ENCODE data around the gene PRR11.
"Not testable (repeated sequence)": the region's sequence is repeated elsewhere in the genome, so short reads cannot be mapped to it uniquely, and the experiment has no call there.

The PRR11 gene

DNA sequence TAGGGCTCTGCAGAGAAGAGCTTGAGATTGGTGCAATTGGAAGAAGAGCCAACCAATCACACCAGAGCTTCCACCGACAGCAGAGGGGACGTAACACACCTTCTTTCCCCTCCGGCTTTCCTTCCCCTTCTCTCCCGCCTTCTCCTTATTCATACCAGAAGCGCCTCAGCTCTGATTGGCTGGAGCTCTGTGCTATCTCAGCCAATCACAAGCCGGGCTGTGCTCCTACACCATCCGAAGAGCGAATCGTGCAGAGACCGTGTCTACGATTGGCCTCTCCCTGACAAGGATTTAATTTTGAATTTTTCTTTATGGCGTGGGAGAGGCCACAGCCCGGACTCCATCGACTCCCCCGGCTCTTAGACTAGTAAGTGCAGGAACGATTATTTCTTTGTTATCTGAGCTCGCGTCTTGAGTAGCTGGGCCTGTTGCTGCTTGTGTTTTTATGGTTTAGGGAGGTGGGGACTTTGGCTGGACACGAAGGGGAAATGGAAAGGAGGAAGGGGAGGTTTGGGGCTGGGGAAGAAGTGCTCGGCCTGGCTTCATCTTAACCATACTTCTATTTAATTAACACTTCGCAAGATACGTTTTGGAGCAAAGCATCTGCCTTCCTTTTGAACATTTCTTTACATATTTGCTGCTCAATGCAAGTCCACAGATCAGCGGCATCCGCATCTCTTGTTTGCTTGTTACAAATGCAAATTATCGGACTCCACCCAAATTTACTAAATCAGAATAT, at the start of gene PRR11:
TSS of gene PRR11 (plus strand) at position 308 of the 739 bp plus-strand sequence. CDS start 14,007 bp downstream, outside the sequence.
- no peak for DNase-seq (ENCODE audit: low spot score)

DNA sequence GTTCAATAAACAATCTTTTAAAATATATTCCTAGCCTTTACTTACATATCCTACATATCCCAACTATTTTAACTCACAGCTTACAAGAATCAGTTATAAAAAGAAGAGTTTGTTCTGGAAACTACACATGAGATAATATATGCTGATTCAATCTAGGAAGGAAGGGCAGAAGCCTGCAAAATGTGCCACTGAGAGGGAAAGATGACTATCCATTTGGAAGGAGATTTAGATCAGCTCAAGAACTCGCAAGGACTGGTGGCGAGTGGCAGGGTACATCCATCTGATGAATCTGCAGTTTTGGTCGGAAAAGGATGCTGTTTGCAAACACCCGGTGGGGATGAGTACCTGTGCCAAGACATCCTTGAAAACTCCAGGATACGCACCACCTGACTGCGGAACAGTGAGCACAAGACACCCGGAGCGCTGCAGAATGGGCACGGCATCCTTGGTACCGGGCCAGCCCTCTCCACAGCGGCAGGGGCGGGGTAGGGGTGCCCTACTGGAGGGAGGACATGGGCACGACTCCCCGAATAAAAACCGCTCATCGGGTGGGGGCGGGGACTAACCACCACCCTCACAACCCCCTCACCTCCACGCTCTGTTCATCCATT, 49.6 kb upstream of the PRR11 start:
- peak; percentile 75 for DNase-seq (ENCODE audit: low spot score)

- peak; percentile 99 for DNase-seq (ENCODE audit: low spot score)
These were observed 48.9 kb upstream of the PRR11 start, which contains the start of gene TRIM37 for GRCh38 chr17:59106463-59107305. TSS of gene TRIM37 (minus strand) at chr17:59106880. CDS start at chr17:59106461, 419 bp downstream.

DNA sequence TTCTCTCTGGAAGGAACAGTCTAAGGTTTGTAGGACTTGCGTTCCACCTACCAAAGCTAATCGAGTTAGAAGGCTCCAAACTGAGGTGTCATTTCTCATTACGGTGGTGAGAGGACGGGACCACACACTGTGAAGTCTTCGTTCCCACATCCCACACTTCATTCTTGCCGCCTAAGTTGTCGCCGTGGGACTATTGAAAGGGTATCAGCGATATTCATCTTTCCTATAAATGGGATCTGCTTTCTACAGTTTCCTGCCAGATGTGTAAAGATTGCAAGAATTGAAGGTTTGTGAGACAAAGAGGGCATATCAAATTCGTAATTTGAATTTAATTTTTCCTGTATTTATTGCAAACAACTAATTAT, 48.3 kb upstream of the PRR11 start:
- no peak for DNase-seq (ENCODE audit: low spot score)

DNA sequence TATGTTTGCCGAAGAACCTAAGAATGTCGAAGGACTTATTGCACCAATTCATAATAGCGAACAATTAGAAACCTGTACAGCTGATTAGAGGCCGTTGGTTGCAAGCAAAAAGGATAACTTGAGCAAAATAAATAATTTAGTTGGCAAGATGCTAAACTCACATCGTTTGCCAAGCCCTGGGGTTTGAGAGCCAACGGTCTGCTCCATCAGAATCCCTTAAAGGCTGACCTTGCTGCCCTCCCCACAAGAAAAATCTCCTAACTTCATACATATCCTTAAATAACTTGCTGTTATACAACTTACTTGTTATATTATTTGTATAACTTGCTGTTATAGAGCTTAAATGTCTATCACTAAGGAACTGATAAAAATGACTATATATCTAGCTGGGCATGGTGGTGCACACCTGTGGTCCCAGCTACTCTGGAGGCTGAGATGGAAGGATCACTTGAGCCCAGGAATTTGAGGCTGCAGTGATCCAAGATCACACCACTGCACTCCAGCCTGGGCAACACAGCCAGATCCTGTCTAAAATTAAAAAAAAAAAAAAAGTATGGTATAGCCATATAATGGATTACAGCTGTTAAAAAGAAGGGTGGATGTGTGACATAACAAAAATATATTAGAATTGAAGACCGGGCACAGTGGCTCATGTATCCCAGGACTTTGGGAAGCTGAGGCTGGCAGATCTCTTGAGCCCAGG, 47.0 kb upstream of the PRR11 start:
- no peak for DNase-seq (ENCODE audit: low spot score)

DNA sequence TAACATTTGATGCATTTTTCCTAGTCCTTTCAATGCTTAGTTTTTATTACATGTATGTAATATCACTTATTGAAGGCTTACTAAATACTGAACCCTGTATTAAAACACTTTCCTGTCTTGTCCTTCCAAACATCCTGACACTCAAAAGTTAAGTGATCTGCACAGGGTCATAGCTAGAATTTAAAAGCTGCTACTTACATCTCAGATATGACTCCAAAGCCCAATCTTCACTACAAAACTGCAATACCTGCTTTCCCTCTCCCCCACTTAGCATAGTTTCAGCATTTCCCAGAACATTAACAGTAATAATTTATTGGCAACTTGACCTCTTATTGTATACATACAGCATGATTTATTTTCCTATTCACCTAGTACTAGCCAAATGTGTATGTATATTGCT, 44.6 kb upstream of the PRR11 start:
- DNase-seq (ENCODE audit: low spot score): no peak

DNA sequence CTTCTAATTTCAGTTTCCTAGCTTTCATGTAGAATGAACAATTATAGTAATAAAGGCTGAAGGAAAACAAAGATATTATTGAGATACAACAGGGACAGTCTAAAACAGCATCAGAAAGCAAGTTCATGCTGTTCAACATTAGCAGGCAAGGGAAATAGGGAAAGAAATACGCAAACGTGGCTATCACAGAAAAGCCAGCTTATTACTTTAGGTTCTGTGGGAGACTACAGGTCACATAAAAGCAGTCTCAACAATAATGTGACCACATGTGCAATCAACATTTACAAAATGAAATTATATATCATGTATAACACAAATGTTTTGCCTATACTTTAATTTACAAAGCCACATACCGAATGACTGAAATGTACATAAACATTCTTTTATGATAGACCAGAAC, 44.0 kb upstream of the PRR11 start:
- no peak for DNase-seq (ENCODE audit: low spot score)

GRCh38 chr17:59115474-59115873, 40.1 kb upstream of the PRR11 start:
- no peak for DNase-seq (ENCODE audit: low spot score)

GRCh38 chr17:59121901-59122480, 33.6 kb upstream of the PRR11 start:
- no peak for DNase-seq (ENCODE audit: low spot score)

- no peak for DNase-seq (ENCODE audit: low spot score)
These were observed 30.9 kb upstream of the PRR11 start for GRCh38 chr17:59124665-59125064.

DNA sequence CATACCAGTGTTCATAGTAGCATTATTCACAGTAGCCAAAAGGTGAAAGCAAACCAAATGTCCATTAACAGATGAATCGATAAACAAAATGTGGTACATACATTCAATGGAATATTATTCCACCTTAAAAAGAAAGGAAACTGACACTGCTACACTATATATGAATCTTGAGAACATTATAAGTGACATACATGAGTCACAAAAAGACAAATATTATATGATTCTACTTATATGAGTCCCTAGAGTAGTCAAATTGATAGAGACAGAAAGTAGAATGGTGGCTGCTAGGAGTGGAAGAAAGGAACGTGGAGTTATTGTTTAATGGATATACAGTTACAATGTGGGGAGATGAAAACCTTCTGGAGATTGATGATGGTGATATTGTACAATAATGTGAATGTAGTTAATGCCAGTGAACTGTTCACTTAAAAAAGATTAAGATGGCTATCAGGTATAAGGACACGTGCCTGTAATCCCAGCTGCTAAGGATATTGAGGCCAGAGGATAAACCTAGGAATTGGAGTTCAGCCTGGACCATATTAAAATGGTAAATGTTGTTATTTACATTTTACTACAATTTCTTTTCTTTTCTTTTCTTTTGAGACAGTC, 28.6 kb upstream of the PRR11 start:
- DNase-seq (ENCODE audit: low spot score): no peak

- no peak for DNase-seq (ENCODE audit: low spot score)
These were observed 25.7 kb upstream of the PRR11 start for GRCh38 chr17:59129814-59130213.

DNA sequence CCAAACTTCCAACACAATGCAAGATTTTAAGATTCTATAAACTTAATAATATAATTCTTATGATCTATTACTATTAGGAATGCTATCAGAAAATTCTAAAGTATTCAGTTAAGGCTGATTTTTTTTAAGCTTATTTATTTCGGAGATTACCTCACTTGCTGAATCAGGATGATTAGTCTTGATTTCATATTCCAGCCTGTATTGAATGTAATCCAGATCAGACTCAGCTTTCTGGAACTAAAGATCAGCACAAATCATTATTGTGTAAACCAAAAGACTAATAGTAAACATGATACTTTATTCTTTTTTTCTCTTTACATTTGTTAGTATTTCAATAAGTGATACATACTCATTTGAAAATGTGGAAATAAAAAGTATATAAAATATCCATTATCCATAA, 24.4 kb upstream of the PRR11 start:
- no peak for DNase-seq (ENCODE audit: low spot score)

- not testable (repeated sequence) for DNase-seq (ENCODE audit: low spot score)
These were observed 17.2 kb upstream of the PRR11 start for GRCh38 chr17:59138339-59138738.

DNA sequence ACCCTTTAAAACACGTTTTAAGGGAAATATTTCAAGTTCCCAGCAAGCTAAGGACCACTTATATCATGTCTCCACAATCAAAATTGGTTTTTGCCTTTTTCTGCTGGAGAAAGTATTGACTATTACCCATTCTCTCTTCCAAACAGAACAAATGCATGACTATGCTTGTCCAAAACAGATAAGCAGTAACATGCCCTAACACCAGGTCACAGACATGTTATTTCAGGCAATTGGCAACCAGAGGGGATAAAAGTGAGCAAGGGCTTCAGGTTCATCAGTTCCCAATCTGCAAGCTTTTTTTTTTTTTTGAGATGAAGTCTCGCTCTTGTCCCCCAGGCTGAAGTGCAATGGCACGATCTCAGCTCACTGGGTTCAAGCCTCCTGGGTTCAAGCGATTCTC, 15.6 kb upstream of the PRR11 start:
- DNase-seq (ENCODE audit: low spot score): no peak

DNA sequence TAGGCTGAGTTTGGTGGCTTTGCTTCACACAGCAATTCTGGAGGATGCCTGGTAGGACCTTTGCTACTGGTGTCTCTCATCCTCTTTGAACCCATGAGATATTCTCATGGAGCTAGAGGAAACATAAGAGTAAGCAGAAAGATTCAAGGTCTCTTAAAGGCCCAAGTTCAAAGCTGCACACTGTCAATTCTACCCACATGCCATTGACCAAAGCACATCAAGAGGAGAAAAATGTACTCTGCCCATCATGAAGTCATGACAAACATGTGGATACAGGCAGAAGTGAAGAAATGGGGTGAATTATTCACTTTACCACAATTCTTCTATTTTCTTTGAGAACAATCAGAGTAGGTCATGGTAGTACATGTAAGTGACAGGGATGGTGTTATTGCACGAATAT, 13.7 kb upstream of the PRR11 start:
- DNase-seq (ENCODE audit: low spot score): no peak

- no peak for DNase-seq (ENCODE audit: low spot score)
These were observed 9.9 kb upstream of the PRR11 start for GRCh38 chr17:59145571-59146096.

DNA sequence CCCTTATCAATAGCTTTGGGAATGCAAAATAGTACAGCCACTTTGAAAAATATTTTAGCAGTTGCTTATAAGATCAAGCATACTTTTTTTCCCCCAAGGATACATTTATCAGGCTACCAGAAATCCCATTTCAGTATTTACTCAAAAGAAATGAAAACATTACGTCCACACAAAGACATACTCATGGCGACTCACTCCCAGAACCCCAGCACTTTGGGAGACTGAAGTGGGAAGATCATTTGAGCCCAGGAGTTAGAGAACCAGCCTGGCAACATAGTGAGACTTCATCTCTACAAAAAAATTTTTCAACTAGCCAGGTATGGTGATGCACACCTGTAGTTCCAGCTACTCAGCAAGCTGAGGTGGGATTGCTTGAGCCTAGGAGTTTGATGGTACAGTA, 6.5 kb upstream of the PRR11 start:
- no peak for DNase-seq (ENCODE audit: low spot score)

GRCh38 chr17:59149841-59150511, 5.6 kb upstream of the PRR11 start:
- no peak for DNase-seq (ENCODE audit: low spot score)

GRCh38 chr17:59151006-59151405, 4.5 kb upstream of the PRR11 start:
- DNase-seq (ENCODE audit: low spot score): no peak

- no peak for DNase-seq (ENCODE audit: low spot score)
These were observed 4.0 kb upstream of the PRR11 start for GRCh38 chr17:59151591-59151990.
